GM12878 (cell line): Measurements from ENCODE around the gene VPS54.

ENCODE experiments used
- BACH1 ChIP-seq: fragments of 450-650 bp; IDR thresholded peaks from 2 replicates; pipeline ENCODE4 v1.6.1; 2017; ENCODE audit warnings: mild to moderate bottlenecking, borderline replicate concordance
- CEBPB ChIP-seq, 2 experiments: fragments of 150-350 bp in 1 of 2; IDR thresholded peaks; 2 replicates each; pipeline ENCODE4 v1.6.1; 2012 to 2014; ENCODE audit warnings: low read depth in 2 of 2, low read length in 2 of 2, borderline replicate concordance in 1 of 2, inconsistent platforms in 1 of 2
- MTA3 ChIP-seq: IDR thresholded peaks from 2 replicates; pipeline ENCODE4 v1.6.1; 2012; ENCODE audit warnings: low read length, inconsistent platforms, borderline replicate concordance
- NR2C2 ChIP-seq: IDR thresholded peaks from 2 replicates; pipeline ENCODE4 v1.6.1; 2011; ENCODE audit warnings: borderline replicate concordance, low read depth; ENCODE audit not compliant: control insufficient read depth, insufficient read length
- TF ChIP-seq, protein P1 (sequence below): fragments of 450-650 bp; IDR thresholded peaks from 2 replicates; pipeline ENCODE4 v1.6.1; 2017; ENCODE audit warnings: antibody characterized with exemption, mild to moderate bottlenecking, moderate library complexity
- TF ChIP-seq, protein P2 (sequence below): IDR thresholded peaks from 2 replicates; pipeline ENCODE4 v1.6.1; 2011; ENCODE audit warnings: low read depth, low read length, improper control_type of control experiment, borderline replicate concordance
- TF ChIP-seq, protein P3 (sequence below), 3 experiments: IDR thresholded peaks in 2 of 3; conservative IDR thresholded peaks in 1 of 3; 2 replicates each; pipeline ENCODE4 v1.5.1; 2011; ENCODE audit warnings: low read depth in 3 of 3, low read length in 3 of 3, mild to moderate bottlenecking in 3 of 3, control low read depth in 2 of 3, moderate library complexity in 2 of 3, inconsistent platforms in 1 of 3, mixed read lengths in 1 of 3; ENCODE audit not compliant: control insufficient read depth in 2 of 3, insufficient read depth in 1 of 3; ENCODE audit errors: extremely low read depth in 1 of 3

DNA sequence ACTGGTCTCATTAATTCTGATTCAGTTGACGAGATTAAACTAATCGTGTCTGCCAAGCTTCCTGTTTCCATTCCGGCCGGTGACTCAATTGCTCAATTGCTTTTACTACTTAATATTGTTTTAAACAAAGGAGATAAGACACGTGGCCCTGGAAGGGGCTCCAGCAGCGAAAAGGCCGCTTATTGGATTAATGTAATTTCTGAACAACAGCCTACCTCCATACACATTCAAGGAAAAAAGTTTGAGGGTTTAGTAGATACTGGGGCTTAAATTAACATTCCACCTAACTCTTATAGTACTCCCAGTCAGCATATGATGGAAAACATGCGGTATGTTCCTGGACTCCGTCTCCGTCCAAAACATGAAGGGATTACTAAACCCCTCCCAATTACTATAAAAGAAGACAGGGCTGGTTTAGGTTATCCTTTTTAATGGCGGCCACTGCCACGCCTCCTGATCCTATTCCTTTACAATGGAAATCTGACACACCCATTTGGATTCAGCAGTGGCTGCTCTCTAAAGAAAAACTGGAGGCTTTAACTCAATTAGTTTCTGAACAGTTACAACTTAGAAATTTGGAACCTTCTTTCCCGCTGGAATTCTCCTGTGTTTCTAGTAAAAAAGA is 27.1 kb downstream of the VPS54 start:
- TF ChIP-seq, protein P1, sequence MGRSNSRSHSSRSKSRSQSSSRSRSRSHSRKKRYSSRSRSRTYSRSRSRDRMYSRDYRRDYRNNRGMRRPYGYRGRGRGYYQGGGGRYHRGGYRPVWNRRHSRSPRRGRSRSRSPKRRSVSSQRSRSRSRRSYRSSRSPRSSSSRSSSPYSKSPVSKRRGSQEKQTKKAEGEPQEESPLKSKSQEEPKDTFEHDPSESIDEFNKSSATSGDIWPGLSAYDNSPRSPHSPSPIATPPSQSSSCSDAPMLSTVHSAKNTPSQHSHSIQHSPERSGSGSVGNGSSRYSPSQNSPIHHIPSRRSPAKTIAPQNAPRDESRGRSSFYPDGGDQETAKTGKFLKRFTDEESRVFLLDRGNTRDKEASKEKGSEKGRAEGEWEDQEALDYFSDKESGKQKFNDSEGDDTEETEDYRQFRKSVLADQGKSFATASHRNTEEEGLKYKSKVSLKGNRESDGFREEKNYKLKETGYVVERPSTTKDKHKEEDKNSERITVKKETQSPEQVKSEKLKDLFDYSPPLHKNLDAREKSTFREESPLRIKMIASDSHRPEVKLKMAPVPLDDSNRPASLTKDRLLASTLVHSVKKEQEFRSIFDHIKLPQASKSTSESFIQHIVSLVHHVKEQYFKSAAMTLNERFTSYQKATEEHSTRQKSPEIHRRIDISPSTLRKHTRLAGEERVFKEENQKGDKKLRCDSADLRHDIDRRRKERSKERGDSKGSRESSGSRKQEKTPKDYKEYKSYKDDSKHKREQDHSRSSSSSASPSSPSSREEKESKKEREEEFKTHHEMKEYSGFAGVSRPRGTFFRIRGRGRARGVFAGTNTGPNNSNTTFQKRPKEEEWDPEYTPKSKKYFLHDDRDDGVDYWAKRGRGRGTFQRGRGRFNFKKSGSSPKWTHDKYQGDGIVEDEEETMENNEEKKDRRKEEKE, result no peak
- TF ChIP-seq, protein P2, sequence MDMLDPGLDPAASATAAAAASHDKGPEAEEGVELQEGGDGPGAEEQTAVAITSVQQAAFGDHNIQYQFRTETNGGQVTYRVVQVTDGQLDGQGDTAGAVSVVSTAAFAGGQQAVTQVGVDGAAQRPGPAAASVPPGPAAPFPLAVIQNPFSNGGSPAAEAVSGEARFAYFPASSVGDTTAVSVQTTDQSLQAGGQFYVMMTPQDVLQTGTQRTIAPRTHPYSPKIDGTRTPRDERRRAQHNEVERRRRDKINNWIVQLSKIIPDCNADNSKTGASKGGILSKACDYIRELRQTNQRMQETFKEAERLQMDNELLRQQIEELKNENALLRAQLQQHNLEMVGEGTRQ, result no peak
- no peak for TF ChIP-seq MTA3
- TF ChIP-seq BACH1, result no peak
- TF ChIP-seq NR2C2, result no peak
- TF ChIP-seq, protein P3, sequence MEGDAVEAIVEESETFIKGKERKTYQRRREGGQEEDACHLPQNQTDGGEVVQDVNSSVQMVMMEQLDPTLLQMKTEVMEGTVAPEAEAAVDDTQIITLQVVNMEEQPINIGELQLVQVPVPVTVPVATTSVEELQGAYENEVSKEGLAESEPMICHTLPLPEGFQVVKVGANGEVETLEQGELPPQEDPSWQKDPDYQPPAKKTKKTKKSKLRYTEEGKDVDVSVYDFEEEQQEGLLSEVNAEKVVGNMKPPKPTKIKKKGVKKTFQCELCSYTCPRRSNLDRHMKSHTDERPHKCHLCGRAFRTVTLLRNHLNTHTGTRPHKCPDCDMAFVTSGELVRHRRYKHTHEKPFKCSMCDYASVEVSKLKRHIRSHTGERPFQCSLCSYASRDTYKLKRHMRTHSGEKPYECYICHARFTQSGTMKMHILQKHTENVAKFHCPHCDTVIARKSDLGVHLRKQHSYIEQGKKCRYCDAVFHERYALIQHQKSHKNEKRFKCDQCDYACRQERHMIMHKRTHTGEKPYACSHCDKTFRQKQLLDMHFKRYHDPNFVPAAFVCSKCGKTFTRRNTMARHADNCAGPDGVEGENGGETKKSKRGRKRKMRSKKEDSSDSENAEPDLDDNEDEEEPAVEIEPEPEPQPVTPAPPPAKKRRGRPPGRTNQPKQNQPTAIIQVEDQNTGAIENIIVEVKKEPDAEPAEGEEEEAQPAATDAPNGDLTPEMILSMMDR (IDR thresholded peaks at IDR 0.05 in 2 of 3, conservative IDR thresholded peaks at IDR 0.05 in 1 of 3; ENCODE audit: control insufficient read depth in 2 of 3, extremely low read depth in 1 of 3, insufficient read depth in 1 of 3, low read depth in 3 of 3, low read length in 3 of 3), result no peak
- TF ChIP-seq CEBPB (IDR thresholded peaks at IDR 0.05; ENCODE audit: borderline replicate concordance in 1 of 2, low read depth in 2 of 2, low read length in 2 of 2), result no peak
